Heart left ventricle (tissue), 16 donors: Measurements from ENCODE around the gene CDH5. TPM values are rescaled to one million over a fixed set of nuclear protein-coding genes. Genes with fewer than 3 reads are reported as not detected.
A peak's percentile ranks its signal among the peaks of the same experiment; 100 is the strongest.

Experiments
- ATAC-seq, 4 donors: fragments of 200-7000 bp; cut with Tn5 transposase; one replicate each; pipeline ENCODE4 v1.9.1; 2020 to 2022; ENCODE audit warnings: moderate library complexity in 4 of 4, mild to moderate bottlenecking in 3 of 4, moderate number of reproducible peaks in 1 of 4
- DNase-seq, 5 donors: peaks; one replicate each; pipeline ENCODE4 v3.0.0-alpha.2; 2020
- H3K27ac ChIP-seq, 12 donors: fragments of 200-600 bp; sonication (generic) in 4 of 12; one replicate each; pipeline versions ENCODE4 v1.5.0 to v1.8.0; 2016 to 2022; ENCODE audit warnings: mild to moderate bottlenecking in 2 of 12
- H3K27me3 ChIP-seq, 9 donors: fragments of 200-600 bp; sonication (generic) in 2 of 9; one replicate each; pipeline versions ENCODE4 v1.5.1 to v1.8.0; 2016 to 2022; ENCODE audit warnings: mild to moderate bottlenecking in 3 of 9
- H3K36me3 ChIP-seq, 9 donors: fragments of 200-600 bp; sonication (generic) in 2 of 9; one replicate each; pipeline versions ENCODE4 v1.5.0 to v1.8.0; 2018 to 2022; ENCODE audit warnings: mild to moderate bottlenecking in 2 of 9
- H3K4me1 ChIP-seq, 12 donors: fragments of 200-600 bp; sonication (generic) in 4 of 12; one replicate each; pipeline versions ENCODE4 v1.5.0 to v1.8.0; 2016 to 2022; ENCODE audit warnings: mild to moderate bottlenecking in 3 of 12
- H3K4me3 ChIP-seq, 12 donors: fragments of 200-600 bp; sonication (generic) in 4 of 12; one replicate each; pipeline versions ENCODE4 v1.5.0 to v1.8.0; 2017 to 2022; ENCODE audit warnings: mild to moderate bottlenecking in 9 of 12, moderate library complexity in 4 of 12
- H3K9me3 ChIP-seq, 12 donors: fragments of 200-600 bp; sonication (generic) in 4 of 12; one replicate each; pipeline versions ENCODE4 v1.5.0 to v1.8.0; 2016 to 2022; ENCODE audit warnings: mild to moderate bottlenecking in 1 of 12
- CTCF ChIP-seq, 12 donors: fragments of 200-600 bp; sonication (generic) in 4 of 12; IDR thresholded peaks; one replicate each; pipeline versions ENCODE4 v1.5.0 to v1.8.0; 2018 to 2022; ENCODE audit warnings: antibody characterized with exemption in 12 of 12, mild to moderate bottlenecking in 5 of 12
- POLR2A ChIP-seq, 2 donors: fragments of 450-650 bp; IDR thresholded peaks; one replicate each; pipeline ENCODE4 v1.6.1; 2017; ENCODE audit warnings: antibody characterized with exemption in 2 of 2, mild to moderate bottlenecking in 2 of 2, moderate library complexity in 2 of 2
- WGBS, 4 donors: extraction: QIAGEN DNeasy Blood & Tissue Kit in 2 of 4; methylation state at CpG; one replicate each; pipeline versions ENCODE4 v1.1.5 to v1.1.7; 2013 to 2018; 5-methylcytosine and 5-hydroxymethylcytosine counted together
- intact Hi-C, 10 donors: fragments of 100-400 bp; cut with DNase I; formaldehyde crosslinking; loops; one replicate each; pipeline versions ENCODE4 v1.11.1 to v1.14.2; 2022
- polyA plus RNA-seq, 2 donors: library from polyadenylated mRNA; stranded (reverse); fragments of 200-250 nt; gene quantifications; one replicate each; pipeline ENCODE4 v1.2.3, GENCODE V29; 2013
- total RNA-seq, 9 donors: library from RNA; depleted of rRNA in 2 of 9; stranded (reverse); fragments of >200 nt in 2 of 9; fragmentation: NEBNext Ultra II Directional in 3 of 9; extraction: Animal tissue kit (Norgen Biotek cat#: 25700) in 3 of 9; gene quantifications; one replicate each; pipeline versions ENCODE4 v1.1.0 to v1.2.4, GENCODE V29; 2016 to 2023
- donor health status: ischemic (EF 13 %, LVEDD 7.1; RV severe dilation, severe dysfunction).
- donor health status: healthy with polysubstance abuse.
- donor health status: DM: no; HTN: yes; CAD: no.
- donor health status: DM: no; HTN: no; CAD: no.
- donor health status: ischemic (EF 25% LVEDD 6.9; RV normal size, moderate dysfunction).
- donor health status: ischemic (EF 25% LVEDD 5.7; RV mildly dilated, moderate dysfunction).
- donor health status: healthy.
- donor health status: DM: yes; HTN: yes; CAD: no.
- donor health status: ischemic (EF 35%, LVEDD 5.7; RV mildly dilated, moderate dysfunction).
- donor health status: nonischemic (EF 11% LVEDD 7.7; RV severe dilation, severe dysfunction).
- donor health status: DM: yes; HTN: yes; CAD: no.
- donor health status: PGD.
- donor health status: ischemic (EF 29% LVEDD 5.4; RV normal size, mild dysfunction).
- donor health status: nonischemic (EF 23%, LVEDD 6.1; RV moderate dilation, normal function).

The CDH5 gene
- total and polyA plus RNA-seq, 11 donors = 24.9 to 135 (median 62.3) TPM

DNA sequence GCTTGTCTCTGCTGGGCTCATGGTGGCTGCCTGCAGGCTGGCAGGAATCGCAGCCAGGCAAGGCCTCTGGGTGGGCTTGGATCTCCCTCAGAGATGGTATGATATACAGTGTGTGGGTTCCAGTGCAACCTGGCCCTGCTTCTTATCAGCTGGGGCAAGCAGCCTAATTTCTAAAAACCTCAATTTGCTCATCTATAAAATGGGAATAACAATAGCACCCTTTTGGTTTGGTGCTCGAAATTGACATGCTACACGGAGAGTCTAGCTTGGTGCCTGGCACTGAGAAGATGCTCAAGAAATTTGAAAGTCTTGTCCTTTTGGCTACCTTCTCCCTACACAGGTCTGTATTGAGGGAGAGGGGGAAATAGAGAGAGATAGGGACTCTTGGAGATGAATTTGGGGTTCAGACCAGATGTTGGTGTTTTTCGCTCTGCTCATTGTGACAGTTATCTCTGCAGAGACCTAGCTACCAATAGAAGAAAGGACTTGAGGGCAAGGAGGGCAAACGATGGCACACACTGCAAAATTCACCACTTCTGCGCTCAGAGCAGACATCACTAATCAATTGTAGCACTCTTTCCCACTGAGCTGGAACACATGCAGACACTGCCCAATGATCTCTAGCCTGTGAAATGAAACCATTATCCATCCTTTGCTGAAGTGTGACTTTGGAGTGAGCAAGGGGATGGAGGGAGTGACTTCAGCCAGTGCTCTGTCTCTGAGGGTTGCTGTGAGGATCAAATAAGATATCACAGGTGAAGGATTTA is 76.2 kb downstream of the CDH5 start:
- 71 to 84% (median 77%) methylated on average over 6 of the region's 6 CpGs for WGBS, 4 donors

GRCh38 chr16:66443269-66443652 is 76.8 kb downstream of the CDH5 start:
- TF ChIP-seq CTCF (IDR thresholded peaks at IDR 0.05) (no peak), POLR2A (IDR thresholded peaks at IDR 0.05) (no peak)
- no peaks in the 10 kb centered on the region for H3K9me3 ChIP-seq
- H3K4me1 ChIP-seq = no peaks in the 10 kb centered on the region
- no peaks in the 10 kb centered on the region for H3K36me3 ChIP-seq
- WGBS, 4 donors = 86 to 97% (median 94%) methylated on average over 3 of the region's 3 CpGs
- H3K27ac ChIP-seq = no peak overlapping the region
- DNase-seq (no peak), ATAC-seq (no peak)
- no peak overlapping the region for H3K4me3 ChIP-seq
- no peaks in the 10 kb centered on the region for H3K27me3 ChIP-seq
- intact Hi-C loops = no loop called here

More for the DNA sequence above, 76.2 kb downstream of the CDH5 start:
- intact Hi-C loops = no loop called here
- Histone ChIP-seq H3K27me3 (no peaks in the 10 kb centered on the region), H3K4me1 (no peaks in the 10 kb centered on the region), H3K36me3 (no peaks in the 10 kb centered on the region), H3K9me3 (no peaks in the 10 kb centered on the region), H3K4me3 (no peak overlapping the region), H3K27ac (no peak overlapping the region)
- TF ChIP-seq CTCF (IDR thresholded peaks at IDR 0.05) (no peak), POLR2A (IDR thresholded peaks at IDR 0.05) (no peak)
- DNase-seq (no peak), ATAC-seq (no peak)

DNA sequence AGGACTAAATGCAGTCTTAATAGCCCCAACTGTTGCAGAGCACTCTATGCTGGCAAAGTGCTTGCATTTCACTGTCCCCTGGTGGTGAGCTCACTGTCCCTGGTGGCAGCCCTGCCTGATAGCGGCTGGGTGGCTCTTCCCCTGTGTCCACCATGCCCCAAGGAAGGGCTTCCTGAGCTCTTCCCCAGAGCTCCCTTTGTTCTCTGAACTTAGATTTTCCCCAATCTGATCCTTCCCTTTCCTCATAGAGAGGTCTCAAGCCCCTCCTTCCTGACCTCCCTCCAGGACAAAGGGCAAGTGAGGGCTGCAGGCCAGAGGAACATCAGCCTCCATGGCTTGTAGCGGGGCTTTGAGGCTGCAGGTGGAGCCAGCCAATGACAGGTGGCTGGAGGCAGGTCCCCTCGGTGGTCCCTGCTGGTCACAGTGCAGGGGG is 77.6 kb downstream of the CDH5 start:
- WGBS, 4 donors = 68 to 74% (median 70%) methylated on average over 3 of the region's 3 CpGs
- intact Hi-C loops = no loop called here

More for the DNA sequence above, 77.6 kb downstream of the CDH5 start:
- ATAC-seq = peak in 2 of 4 donors; percentile 25 to 53
- no peak for TF ChIP-seq POLR2A (IDR thresholded peaks at IDR 0.05)
- TF ChIP-seq CTCF (IDR thresholded peaks at IDR 0.05) = peak in 1 of 12 donors; percentile 12
- H3K36me3 ChIP-seq = no peaks in the 10 kb centered on the region
- H3K4me1 ChIP-seq = no peaks in the 10 kb centered on the region
- H3K27ac ChIP-seq = no peak overlapping the region
- no peaks in the 10 kb centered on the region for H3K9me3 ChIP-seq
- no peak for DNase-seq
- H3K4me3 ChIP-seq = no peak overlapping the region
- no peaks in the 10 kb centered on the region for H3K27me3 ChIP-seq
